Activated CD8-positive, alpha-beta memory T cell treated with anti-CD3 and anti-CD28 coated beads for 48 hours (primary cell): ENCODE measurements around the gene IZUMO1.
A peak's percentile ranks its signal among the peaks of the same experiment; 100 is the strongest.
"Not testable (repeated sequence)": the region's sequence is repeated elsewhere in the genome, so short reads cannot be mapped to it uniquely, and the experiment has no call there.

Experiments used
- DNase-seq, 3 experiments: peaks; one replicate each; pipeline ENCODE4 v3.0.0-alpha.2; 2020; ENCODE audit warnings: low read depth in 2 of 3, low spot score in 2 of 3

The IZUMO1 gene

DNA sequence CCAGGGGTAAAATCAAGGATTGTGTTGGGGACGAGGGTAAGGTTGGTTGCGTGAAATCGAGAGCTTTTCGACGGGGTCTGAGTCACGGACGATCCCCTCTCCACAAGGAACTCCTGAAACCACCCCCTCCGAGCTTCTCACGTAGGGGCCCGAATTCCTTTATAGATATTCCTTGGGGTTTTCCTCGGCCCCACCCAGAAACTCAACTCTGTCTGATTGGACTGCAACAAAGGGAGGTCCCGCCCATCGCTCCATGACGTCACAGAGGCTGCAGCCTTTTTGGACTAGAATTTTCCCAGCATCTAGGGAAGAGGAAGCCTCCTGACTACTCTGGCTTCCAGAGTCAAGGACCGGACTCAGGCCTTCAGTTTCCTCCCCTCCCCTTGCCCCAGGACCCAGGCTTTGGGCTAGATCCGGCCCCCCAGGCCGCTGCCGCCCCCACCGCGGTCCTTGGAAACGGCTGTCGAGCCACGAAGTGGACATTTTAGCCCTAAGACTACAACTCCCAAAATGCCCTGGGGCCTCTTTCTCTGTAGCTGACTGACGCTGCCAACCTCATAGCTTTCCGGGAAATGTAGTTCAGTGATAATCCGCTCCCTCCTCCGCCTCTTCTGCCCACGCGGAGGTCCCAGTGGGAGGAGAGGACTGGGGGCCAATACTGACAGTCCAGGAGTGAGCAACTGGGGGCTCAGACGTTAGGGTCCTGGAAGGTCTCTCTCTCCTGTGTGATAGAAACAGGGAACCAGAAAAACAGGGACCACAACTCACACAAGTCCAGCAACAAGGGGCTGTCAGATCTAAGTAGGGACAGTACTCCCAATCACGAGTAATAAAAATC is at the start of gene IZUMO1:
TSS of gene IZUMO1 (minus strand) at position 172 of the 838 bp plus-strand sequence. CDS start 1,050 bp downstream, outside the sequence.
- DNase-seq = no peak

- DNase-seq = no peak
Measured at GRCh38 chr19:48795685-48796070, 49.0 kb upstream of the IZUMO1 start.

DNA sequence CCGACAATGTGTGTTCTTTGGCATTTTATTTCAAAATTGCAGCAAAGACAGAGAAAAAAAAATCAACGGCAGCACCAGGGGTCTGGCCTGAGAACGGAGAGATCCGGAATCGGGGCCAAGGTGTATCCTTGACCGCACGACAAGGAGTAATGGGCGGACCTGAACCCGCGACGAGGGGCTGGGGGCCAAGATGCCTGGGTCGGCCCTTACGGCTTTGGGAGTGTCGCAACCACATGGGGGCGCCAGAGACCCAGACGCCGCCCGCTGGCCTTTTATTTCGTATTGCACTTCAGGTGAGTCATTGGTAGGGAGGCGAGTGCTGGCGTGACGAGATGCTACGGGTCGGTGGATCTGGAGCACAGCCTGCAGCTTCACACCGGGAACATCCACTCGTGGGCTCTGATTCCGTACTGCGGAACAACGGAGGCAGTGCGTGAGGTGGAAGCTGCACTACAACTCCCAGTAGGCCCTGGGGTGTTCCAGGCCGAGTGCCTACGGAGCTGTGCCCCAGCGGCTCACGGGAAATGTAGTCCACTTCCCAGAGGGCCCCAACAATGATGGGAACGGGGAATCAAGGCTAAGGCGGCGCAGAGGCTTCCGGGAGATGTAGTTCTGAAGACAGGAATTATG is 48.5 kb upstream of the IZUMO1 start:
- peak; percentile 54 to 73 (median 71) for DNase-seq

- no peak for DNase-seq
Measured at GRCh38 chr19:48794291-48794690, 47.6 kb upstream of the IZUMO1 start.

- DNase-seq = no peak
Measured at GRCh38 chr19:48793271-48793670, 46.6 kb upstream of the IZUMO1 start.

GRCh38 chr19:48787331-48787730 is 40.6 kb upstream of the IZUMO1 start:
- not testable (repeated sequence) for DNase-seq

DNA sequence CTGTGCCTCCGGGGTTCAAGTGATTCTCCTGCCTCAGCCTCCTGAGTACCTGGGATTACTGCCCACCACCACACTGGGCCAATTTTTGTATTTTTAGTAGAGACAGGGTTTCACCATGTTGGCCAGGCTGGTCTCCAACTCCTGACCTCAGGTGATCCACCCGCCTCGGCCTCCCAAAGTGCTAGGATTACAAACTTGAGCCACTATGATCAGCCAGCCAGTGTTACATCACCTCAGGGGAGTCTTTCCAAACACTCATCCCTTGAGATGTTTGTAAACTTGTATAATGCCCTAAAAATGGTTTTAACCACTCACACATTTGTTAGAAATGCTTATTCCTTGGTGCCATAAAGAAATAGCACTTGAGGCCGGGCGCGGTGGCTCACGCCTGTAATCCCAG is 39.7 kb upstream of the IZUMO1 start:
- DNase-seq = not testable (repeated sequence)

DNA sequence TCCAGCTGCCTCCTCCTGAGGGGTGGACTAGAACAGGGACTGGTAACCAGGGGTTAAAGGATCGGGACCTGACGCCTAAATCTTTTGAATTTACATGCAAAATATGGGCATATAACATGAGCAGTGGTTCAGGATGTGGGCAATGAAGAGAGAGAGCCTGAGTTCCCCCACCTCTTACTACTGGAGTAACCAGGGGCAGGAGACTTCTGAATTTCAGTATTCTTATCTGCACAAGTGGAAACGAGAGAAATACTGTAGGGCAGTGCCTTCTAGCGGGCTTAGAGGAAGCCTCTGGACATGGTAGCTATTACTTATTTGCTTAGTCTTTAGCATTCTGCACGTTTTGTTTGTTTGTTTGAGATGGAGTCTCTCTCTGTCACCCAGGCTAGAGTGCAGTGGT is 37.8 kb upstream of the IZUMO1 start:
- no peak for DNase-seq

GRCh38 chr19:48780631-48781391 is 34.1 kb upstream of the IZUMO1 start:
- DNase-seq = no peak

GRCh38 chr19:48779636-48780035 is 32.9 kb upstream of the IZUMO1 start:
- no peak for DNase-seq

GRCh38 chr19:48777720-48778119 is 31.0 kb upstream of the IZUMO1 start:
- no peak for DNase-seq

DNA sequence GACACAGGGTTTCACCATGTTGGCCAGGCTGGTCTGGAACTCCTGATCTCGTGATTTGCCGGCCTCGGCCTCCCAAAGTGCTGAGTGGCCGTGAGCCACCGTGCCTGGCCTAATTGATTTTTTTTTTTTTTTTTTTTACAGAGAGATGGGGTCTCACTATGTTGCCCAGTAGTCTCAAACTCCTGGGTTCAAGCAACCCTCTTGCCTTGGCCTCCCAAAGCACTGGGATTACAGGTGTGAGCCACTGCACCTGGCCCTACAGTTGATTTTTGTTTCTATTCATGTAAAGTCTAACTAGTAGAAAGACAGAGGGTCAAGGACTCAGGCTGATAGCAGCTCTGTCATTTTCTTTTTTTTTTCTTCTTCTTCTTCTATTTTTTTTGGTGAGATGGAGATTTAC is 30.4 kb upstream of the IZUMO1 start:
- DNase-seq = no peak

- DNase-seq = no peak
Measured at GRCh38 chr19:48772503-48772953, 25.8 kb upstream of the IZUMO1 start.

GRCh38 chr19:48770734-48771472 is 24.2 kb upstream of the IZUMO1 start:
- DNase-seq = no peak

DNA sequence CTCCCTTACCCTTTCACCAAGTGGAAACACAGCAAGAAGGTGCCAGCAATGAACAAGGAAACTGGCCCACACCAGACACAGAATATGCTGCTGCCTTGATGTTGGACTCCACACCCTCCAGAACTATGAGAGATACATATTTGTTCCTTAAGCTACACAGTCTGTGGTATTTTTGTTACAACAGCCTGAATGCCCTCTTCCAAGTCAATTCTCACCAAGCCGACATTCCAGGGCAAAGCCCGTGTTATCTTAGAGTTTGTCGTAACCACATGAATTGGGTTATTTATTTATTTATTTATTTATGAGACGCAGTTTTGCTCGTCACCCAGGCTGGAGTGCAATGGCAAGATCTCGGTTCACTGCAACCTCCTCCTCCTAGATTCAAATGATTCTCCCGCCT is 23.6 kb upstream of the IZUMO1 start:
- DNase-seq = no peak

- DNase-seq = no peak
Measured at GRCh38 chr19:48768994-48769713, 22.4 kb upstream of the IZUMO1 start.

DNA sequence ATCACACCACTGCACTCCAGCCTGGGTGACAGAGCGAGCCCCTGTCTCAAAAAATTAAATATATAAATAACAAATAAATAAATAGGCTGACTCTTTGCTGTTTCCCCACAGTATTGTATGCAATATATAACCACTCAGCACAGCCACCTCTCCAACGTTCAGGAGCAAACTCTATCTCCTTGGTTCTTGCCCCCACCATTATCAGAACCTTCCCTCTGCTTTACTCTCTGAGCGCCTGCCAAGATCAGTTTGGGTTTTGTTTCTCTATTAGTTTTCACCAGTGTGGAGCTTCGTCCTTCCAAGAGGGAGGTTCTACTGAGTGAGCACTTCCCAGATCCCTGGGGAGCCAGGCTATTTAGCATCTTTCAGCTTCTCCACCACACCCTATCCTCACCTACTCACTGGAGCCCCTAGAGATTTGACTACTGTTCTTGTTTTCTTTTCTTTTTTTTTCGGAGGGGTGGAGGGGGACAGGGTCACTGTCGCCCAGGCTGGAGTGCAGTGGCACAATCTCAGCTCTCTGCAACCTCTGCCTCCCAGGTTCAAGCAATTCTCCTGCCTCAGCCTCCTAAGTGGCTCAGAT is 21.6 kb upstream of the IZUMO1 start:
- DNase-seq = not testable (repeated sequence)

DNA sequence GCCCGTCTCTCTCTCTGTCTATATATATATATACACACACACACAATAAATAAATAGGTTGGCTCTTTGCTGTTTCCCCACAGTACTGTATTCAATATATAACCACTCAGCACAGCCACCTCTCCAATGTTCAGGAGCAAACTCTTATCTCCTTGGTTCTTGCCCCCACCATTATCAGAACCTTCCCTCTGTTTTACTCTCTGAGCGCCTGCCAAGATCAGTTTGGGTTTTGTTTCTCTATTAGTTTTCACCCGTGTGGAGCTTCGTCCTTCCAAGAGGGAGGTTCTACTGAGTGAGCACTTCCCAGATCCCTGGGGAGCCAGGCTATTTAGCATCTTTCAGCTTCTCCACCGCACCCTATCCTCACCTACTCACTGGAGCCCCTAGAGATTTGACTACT is 19.1 kb upstream of the IZUMO1 start:
- not testable (repeated sequence) for DNase-seq

DNA sequence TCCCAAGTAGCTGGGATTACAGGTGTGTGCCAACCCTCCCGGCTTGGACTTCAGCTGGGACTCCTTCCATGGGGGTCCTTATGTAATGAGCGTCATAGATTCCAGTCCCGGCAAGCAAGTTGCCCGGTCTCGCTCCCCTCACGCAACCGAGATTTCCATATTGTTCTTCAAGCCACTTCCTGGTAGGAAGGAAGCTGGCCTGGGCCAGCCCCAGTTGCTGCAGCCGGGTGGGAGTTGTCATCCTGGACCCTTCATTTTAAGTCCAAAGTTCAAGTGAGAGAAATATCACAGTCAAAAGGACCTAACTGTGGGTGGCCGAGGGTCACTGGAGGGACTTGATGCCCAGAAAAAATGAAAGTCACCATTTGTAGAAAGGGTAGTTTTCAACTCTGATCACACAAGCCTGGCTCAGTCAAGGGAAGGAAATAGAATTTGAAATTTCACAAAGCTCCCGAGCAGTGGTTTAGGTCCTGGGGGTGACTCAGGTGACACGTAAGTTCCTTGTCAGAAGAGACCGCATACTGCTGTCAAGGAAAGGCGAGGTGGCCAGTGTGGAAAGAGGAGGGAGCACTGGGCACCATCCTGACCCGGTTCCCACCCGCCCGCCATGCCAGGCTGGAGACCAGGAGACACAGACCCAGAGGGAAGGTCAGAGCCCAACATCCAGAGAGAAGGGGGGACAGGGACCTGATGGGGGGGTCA is 13.9 kb upstream of the IZUMO1 start:
- DNase-seq = no peak
